ENCODE data around the gene NSMCE1. TPM values are rescaled to one million over a fixed set of nuclear protein-coding genes. Genes with fewer than 3 reads are reported as not detected.

Gene NSMCE1
- total and polyA plus RNA-seq, 2 of the 4 experiments (the other 2 are of a cell fraction) = 47.5 to 120 TPM

- TF ChIP-seq RCOR1 (IDR thresholded peaks at IDR 0.05; ENCODE audit: insufficient replicate concordance, low read length) = no peak
- TF ChIP-seq MXI1 (IDR thresholded peaks at IDR 0.05; ENCODE audit: borderline replicate concordance, low read depth, low read length) = no peak
Measured at GRCh38 chr16:27232061-27232900, 36.3 kb downstream of the NSMCE1 start (continued).

- peaks cover 12% of the 10 kb centered on the region; the same call in 1 of the 2 replicates for H3K9me1 ChIP-seq (ENCODE audit: insufficient read depth, low read length)
- H3K4ac ChIP-seq (ENCODE audit: low read depth, low read length) = no peak overlapping the region
- no peak overlapping the region for H3K4me2 ChIP-seq (ENCODE audit: low read depth, low read length)
- TF ChIP-seq MAFK (IDR thresholded peaks at IDR 0.05; ENCODE audit: low read depth, low read length) (no peak), CEBPB (IDR thresholded peaks at IDR 0.05; ENCODE audit: low read depth, low read length) (no peak)
- H2AK5ac ChIP-seq (ENCODE audit: low read depth, low read length) = no peak overlapping the region
- no peak overlapping the region for H3K4me3 ChIP-seq (ENCODE audit: insufficient read depth, low read depth, low read length)
- in situ Hi-C loops (cut with MboI; ENCODE audit: low sequenced_read_pairs) (loop anchor here (5.0 kb wide), 2 partner anchors 141 to 221 kb away; no protein-coding TSS in a partner anchor), intact Hi-C loops (cut with micrococcal nuclease) (no loop called here), dilution Hi-C loops (cut with HindIII; ENCODE audit: low sequenced_read_pairs, unreplicated experiment) (no loop called here)
- H3K9me3 ChIP-seq (ENCODE audit: control insufficient read depth, insufficient read depth, low read length) = no peaks in the 10 kb centered on the region
- ATAC-seq (ENCODE audit: low read depth) = no peak
- H2BK120ac ChIP-seq (ENCODE audit: low read depth, low read length) = no peak overlapping the region; the same call in 1 of the 2 replicates
- no peak overlapping the region for H2BK5ac ChIP-seq (ENCODE audit: low read depth, low read length, poor library complexity, severe bottlenecking)
- H2BK20ac ChIP-seq (ENCODE audit: low read depth, low read length) = no peak overlapping the region
- no peak overlapping the region for H3K9ac ChIP-seq (ENCODE audit: low read depth, low read length)
- no peak for DNase-seq
- no peak overlapping the region for H2AFZ ChIP-seq (replicated peaks; ENCODE audit: low read length, poor library complexity)
- ChIA-PET POLR2A (ENCODE audit: unreplicated experiment) (no interaction called here), CTCF (interaction anchor here (0.6 to 1.1 kb wide), 3 partner anchors 124 to 231 kb away, joined by 3 read pairs; no protein-coding TSS in a partner anchor)
- peaks cover 8% of the 10 kb centered on the region for H3K4me1 ChIP-seq (ENCODE audit: control insufficient read depth, insufficient read depth, low read length)
- H4K20me1 ChIP-seq (ENCODE audit: insufficient read depth, low read length) = no peaks in the 10 kb centered on the region
- H3K18ac ChIP-seq (ENCODE audit: low read depth, low read length) = no peak overlapping the region
- no peak overlapping the region for H3K14ac ChIP-seq (replicated peaks; ENCODE audit: low read depth, low read length)
- H3K27ac ChIP-seq (ENCODE audit: insufficient read depth, low read length) = no peak overlapping the region
- 97% methylated on average over 4 of the region's 8 CpGs; no CpG with 5 or more reads in 1 of the 2 experiments for WGBS, 2 experiments (ENCODE audit: extremely low coverage in 2 of 2, insufficient read length in 1 of 2)
- H2BK15ac ChIP-seq (ENCODE audit: low read depth, low read length) = no peak overlapping the region
- H4K5ac ChIP-seq (ENCODE audit: low read depth, low read length) = no peak overlapping the region
- H3K27me3 ChIP-seq (ENCODE audit: control insufficient read depth, insufficient read depth, low read length) = no peaks in the 10 kb centered on the region
- H4K91ac ChIP-seq (ENCODE audit: insufficient read depth, low read depth, low read length) = no peak overlapping the region
- no peak overlapping the region for H3K23ac ChIP-seq (ENCODE audit: low read depth, low read length)
- H4K8ac ChIP-seq (ENCODE audit: low read depth in 2 of 2, low read length in 2 of 2) = no peak overlapping the region
- H3K36me3 ChIP-seq (ENCODE audit: control insufficient read depth, insufficient read depth, low read length) = peaks cover 31% of the 10 kb centered on the region
- H3K56ac ChIP-seq (ENCODE audit: extremely low read depth, insufficient read depth, low read length) = no peak overlapping the region
- peaks cover 4 to 21% of the 10 kb centered on the region in 2 experiments; a peak in 3 of 4 replicates for H3K79me1 ChIP-seq (ENCODE audit: low read depth in 1 of 2, low read length in 2 of 2)
- H2AK9ac ChIP-seq (replicated peaks; ENCODE audit: low read depth, low read length, poor library complexity) = peak overlapping the region; percentile 23
- BruUV-seq (replicated peaks) = no TSS peak
Measured at GRCh38 chr16:27231692-27232060, 36.9 kb downstream of the NSMCE1 start.
